Measurements from ENCODE around the gene JMJD7. TPM values are rescaled to one million over a fixed set of nuclear protein-coding genes. Genes with fewer than 3 reads are reported as not detected.

The JMJD7 gene
- total RNA-seq, 1 experiment from 2014 or later, result 13.2 TPM

DNA sequence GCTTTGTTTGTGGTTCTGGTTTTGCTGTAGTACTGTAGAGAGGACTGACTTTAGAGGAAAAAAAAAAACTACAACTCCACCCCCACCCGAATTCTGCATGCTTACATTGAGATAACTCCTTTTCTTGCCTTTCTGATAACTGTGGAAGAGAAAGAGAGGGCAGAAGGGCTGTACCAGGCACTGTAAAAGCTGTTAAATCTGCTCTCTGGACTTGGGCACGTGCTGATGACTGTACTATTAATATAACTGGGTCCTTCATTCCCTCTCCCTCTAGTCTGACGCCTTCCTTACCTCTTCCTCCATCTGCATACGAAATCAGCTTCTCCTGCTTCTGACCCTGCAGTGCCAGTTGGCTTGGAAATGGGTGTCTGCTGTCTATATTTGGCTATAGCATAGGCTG, 38.7 kb upstream of the JMJD7 start:
- no TSS peak for BruUV-seq (replicated peaks)
- TF ChIP-seq, protein P1, sequence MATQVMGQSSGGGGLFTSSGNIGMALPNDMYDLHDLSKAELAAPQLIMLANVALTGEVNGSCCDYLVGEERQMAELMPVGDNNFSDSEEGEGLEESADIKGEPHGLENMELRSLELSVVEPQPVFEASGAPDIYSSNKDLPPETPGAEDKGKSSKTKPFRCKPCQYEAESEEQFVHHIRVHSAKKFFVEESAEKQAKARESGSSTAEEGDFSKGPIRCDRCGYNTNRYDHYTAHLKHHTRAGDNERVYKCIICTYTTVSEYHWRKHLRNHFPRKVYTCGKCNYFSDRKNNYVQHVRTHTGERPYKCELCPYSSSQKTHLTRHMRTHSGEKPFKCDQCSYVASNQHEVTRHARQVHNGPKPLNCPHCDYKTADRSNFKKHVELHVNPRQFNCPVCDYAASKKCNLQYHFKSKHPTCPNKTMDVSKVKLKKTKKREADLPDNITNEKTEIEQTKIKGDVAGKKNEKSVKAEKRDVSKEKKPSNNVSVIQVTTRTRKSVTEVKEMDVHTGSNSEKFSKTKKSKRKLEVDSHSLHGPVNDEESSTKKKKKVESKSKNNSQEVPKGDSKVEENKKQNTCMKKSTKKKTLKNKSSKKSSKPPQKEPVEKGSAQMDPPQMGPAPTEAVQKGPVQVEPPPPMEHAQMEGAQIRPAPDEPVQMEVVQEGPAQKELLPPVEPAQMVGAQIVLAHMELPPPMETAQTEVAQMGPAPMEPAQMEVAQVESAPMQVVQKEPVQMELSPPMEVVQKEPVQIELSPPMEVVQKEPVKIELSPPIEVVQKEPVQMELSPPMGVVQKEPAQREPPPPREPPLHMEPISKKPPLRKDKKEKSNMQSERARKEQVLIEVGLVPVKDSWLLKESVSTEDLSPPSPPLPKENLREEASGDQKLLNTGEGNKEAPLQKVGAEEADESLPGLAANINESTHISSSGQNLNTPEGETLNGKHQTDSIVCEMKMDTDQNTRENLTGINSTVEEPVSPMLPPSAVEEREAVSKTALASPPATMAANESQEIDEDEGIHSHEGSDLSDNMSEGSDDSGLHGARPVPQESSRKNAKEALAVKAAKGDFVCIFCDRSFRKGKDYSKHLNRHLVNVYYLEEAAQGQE (IDR thresholded peaks at IDR 0.05; ENCODE audit: insufficient read depth in 1 of 2, low read depth in 2 of 2, low read length in 1 of 2), result no peak
- TF ChIP-seq POLR2AphosphoS5 (IDR thresholded peaks at IDR 0.05; ENCODE audit: low read depth, low read length) (no peak), SIN3A (IDR thresholded peaks at IDR 0.05; ENCODE audit: borderline replicate concordance, insufficient read depth, low read depth, low read length) (no peak), TCF7L2 (IDR thresholded peaks at IDR 0.05; ENCODE audit: low read depth, low read length) (no peak)
- TF ChIP-seq, protein P2, sequence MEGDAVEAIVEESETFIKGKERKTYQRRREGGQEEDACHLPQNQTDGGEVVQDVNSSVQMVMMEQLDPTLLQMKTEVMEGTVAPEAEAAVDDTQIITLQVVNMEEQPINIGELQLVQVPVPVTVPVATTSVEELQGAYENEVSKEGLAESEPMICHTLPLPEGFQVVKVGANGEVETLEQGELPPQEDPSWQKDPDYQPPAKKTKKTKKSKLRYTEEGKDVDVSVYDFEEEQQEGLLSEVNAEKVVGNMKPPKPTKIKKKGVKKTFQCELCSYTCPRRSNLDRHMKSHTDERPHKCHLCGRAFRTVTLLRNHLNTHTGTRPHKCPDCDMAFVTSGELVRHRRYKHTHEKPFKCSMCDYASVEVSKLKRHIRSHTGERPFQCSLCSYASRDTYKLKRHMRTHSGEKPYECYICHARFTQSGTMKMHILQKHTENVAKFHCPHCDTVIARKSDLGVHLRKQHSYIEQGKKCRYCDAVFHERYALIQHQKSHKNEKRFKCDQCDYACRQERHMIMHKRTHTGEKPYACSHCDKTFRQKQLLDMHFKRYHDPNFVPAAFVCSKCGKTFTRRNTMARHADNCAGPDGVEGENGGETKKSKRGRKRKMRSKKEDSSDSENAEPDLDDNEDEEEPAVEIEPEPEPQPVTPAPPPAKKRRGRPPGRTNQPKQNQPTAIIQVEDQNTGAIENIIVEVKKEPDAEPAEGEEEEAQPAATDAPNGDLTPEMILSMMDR (IDR thresholded peaks at IDR 0.05), result no peak
- POLR2A ChIA-PET, result no interaction called here
- intact Hi-C loops (cut with micrococcal nuclease; ENCODE audit: unreplicated experiment), result no loop called here
- no peak for ATAC-seq
- no peaks in the 10 kb centered on the region for H3K36me3 ChIP-seq (ENCODE audit: control insufficient read depth, insufficient read depth, low read length)
- H3K4me1 ChIP-seq (ENCODE audit: control insufficient read depth, insufficient read depth, low read length), result peaks cover 22% of the 10 kb centered on the region
- no peaks in the 10 kb centered on the region for H3K9me3 ChIP-seq (ENCODE audit: control insufficient read depth, insufficient read depth, low read depth, low read length)
- H3K27ac ChIP-seq (ENCODE audit: low read length), result no peak overlapping the region
- DNase-seq (ENCODE audit: low read depth, low spot score), result no peak
- CTCF ChIA-PET, result interaction anchor here (0.6 kb wide), 1 partner anchor 9 kb away, joined by 3 read pairs; no protein-coding TSS in a partner anchor
- in situ Hi-C loops (cut with HindIII; ENCODE audit: low pct_unique_long_range_greater_than_20kb, low sequenced_read_pairs), result no loop called here
- no peak overlapping the region for H3K4me3 ChIP-seq (ENCODE audit: low read depth in 2 of 2, low read length in 2 of 2)
- no peaks in the 10 kb centered on the region for H3K27me3 ChIP-seq (ENCODE audit: control insufficient read depth, insufficient read depth, low read length)

DNA sequence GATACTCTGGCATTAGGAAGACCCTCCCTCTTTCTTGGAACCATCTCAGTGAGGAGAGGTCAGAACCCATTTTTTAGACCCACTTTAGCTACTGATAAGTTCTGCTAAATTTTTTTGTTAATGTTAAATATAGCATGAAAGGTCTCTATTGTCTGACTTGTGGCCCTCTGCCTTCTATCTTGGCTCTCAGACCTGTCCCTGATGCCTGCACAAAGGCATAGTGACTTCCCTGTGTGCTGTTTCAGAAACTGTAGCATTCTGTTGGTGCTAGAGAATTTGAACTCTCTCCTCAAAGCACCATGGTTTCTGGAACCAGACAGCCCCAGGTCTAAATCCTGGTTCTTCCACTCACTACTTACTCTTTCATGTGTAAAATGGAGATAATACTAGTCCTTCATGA, 38.2 kb upstream of the JMJD7 start:
- TF ChIP-seq TCF7L2 (IDR thresholded peaks at IDR 0.05; ENCODE audit: low read depth, low read length) (no peak), SIN3A (IDR thresholded peaks at IDR 0.05; ENCODE audit: borderline replicate concordance, insufficient read depth, low read depth, low read length) (no peak)
- DNase-seq (ENCODE audit: low read depth, low spot score) (no peak), ATAC-seq (no peak)
- H3K9me3 ChIP-seq (ENCODE audit: control insufficient read depth, insufficient read depth, low read depth, low read length), result no peaks in the 10 kb centered on the region
- in situ Hi-C loops (cut with HindIII; ENCODE audit: low pct_unique_long_range_greater_than_20kb, low sequenced_read_pairs) (no loop called here), intact Hi-C loops (cut with micrococcal nuclease; ENCODE audit: unreplicated experiment) (no loop called here)
- H3K4me3 ChIP-seq (ENCODE audit: low read depth in 2 of 2, low read length in 2 of 2), result no peak overlapping the region
- no peaks in the 10 kb centered on the region for H3K27me3 ChIP-seq (ENCODE audit: control insufficient read depth, insufficient read depth, low read length)
- no TSS peak for BruUV-seq (replicated peaks)
- ChIA-PET POLR2A (no interaction called here), CTCF (no interaction called here)
- H3K36me3 ChIP-seq (ENCODE audit: control insufficient read depth, insufficient read depth, low read length), result no peaks in the 10 kb centered on the region
- H3K4me1 ChIP-seq (ENCODE audit: control insufficient read depth, insufficient read depth, low read length), result peaks cover 22% of the 10 kb centered on the region
- H3K27ac ChIP-seq (ENCODE audit: low read length), result no peak overlapping the region

DNA sequence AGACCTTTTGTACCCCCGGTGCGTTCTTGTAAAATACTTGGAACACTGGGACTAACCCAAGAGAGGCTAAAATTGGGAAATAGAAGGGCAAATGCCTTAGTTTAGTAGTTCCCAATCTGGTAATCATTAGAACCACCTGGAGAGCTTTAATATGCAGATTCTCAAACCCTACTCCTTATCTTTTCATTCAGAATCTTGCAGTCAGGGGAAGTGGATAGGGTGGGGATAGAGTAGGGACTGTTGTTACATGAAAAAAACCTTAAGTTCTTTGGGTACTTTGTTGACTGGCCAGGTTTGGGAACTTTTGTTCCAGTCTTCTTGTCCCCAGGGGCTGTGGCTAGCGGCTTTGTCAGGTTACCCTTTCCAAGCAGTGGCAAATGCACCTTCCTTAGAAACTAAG, 37.7 kb upstream of the JMJD7 start:
- ATAC-seq, result no peak
- intact Hi-C loops (cut with micrococcal nuclease; ENCODE audit: unreplicated experiment), result no loop called here
- TF ChIP-seq, protein P1 (IDR thresholded peaks at IDR 0.05; ENCODE audit: insufficient read depth in 1 of 2, low read depth in 2 of 2, low read length in 1 of 2), result no peak
- TF ChIP-seq, protein P2 (IDR thresholded peaks at IDR 0.05), result no peak
- no peak for TF ChIP-seq SIN3A (IDR thresholded peaks at IDR 0.05; ENCODE audit: borderline replicate concordance, insufficient read depth, low read depth, low read length)

More for the DNA sequence above, 37.7 kb upstream of the JMJD7 start:
- BruUV-seq (replicated peaks), result no TSS peak
- Histone ChIP-seq H3K36me3 (ENCODE audit: control insufficient read depth, insufficient read depth, low read length) (no peaks in the 10 kb centered on the region), H3K4me3 (ENCODE audit: low read depth in 2 of 2, low read length in 2 of 2) (no peak overlapping the region), H3K4me1 (ENCODE audit: control insufficient read depth, insufficient read depth, low read length) (peaks cover 22% of the 10 kb centered on the region), H3K27ac (ENCODE audit: low read length) (no peak overlapping the region), H3K9me3 (ENCODE audit: control insufficient read depth, insufficient read depth, low read depth, low read length) (no peaks in the 10 kb centered on the region), H3K27me3 (ENCODE audit: control insufficient read depth, insufficient read depth, low read length) (no peaks in the 10 kb centered on the region)
- in situ Hi-C loops (cut with HindIII; ENCODE audit: low pct_unique_long_range_greater_than_20kb, low sequenced_read_pairs), result no loop called here
- POLR2A ChIA-PET, result no interaction called here
- CTCF ChIA-PET, result interaction anchor here (0.7 kb wide), 1 partner anchor 19 kb away, joined by 3 read pairs; no protein-coding TSS in a partner anchor
- DNase-seq (ENCODE audit: low read depth, low spot score), result no peak
